Thyroid gland (tissue), 4 donors: Measurements from ENCODE around the gene SRRM3. TPM values are rescaled to one million over a fixed set of nuclear protein-coding genes. Genes with fewer than 3 reads are reported as not detected.

Experiments used
- DNase-seq, 2 donors: peaks; one replicate each; pipeline ENCODE4 v3.0.0-alpha.2; 2019
- H3K27ac ChIP-seq, 3 donors: fragments of 200-600 bp; sonication (generic); 1 replicate in 2 of 3; 2 replicates in 1 of 3; pipeline ENCODE4 v1.5.1; 2016 to 2019; ENCODE audit warnings: mild to moderate bottlenecking in 1 of 3, moderate library complexity in 1 of 3
- H3K27me3 ChIP-seq: fragments of 200-600 bp; sonication (generic); one replicate; pipeline ENCODE4 v1.5.1; 2019
- H3K36me3 ChIP-seq, 2 donors: fragments of 200-600 bp; sonication (generic); one replicate each; pipeline ENCODE4 v1.5.1; 2016 to 2019
- H3K4me1 ChIP-seq, 2 donors: fragments of 200-600 bp; sonication (generic); one replicate each; pipeline ENCODE4 v1.5.1; 2017 to 2019
- H3K4me3 ChIP-seq, 3 donors: fragments of 200-600 bp; sonication (generic); replicated peaks in 1 of 3; 1 replicate in 2 of 3; 2 replicates in 1 of 3; pipeline ENCODE4 v1.5.1; 2016; ENCODE audit warnings: mild to moderate bottlenecking in 1 of 3
- H3K9me3 ChIP-seq: fragments of 200-600 bp; sonication (generic); one replicate; pipeline ENCODE4 v1.5.1; 2017
- CTCF ChIP-seq, 6 experiments: fragments of 200-600 bp in 3 of 6; fragments of 450-650 bp in 3 of 6; sonication (generic) in 3 of 6; IDR thresholded peaks; one replicate each; pipeline ENCODE4 v1.5.1; 2016 to 2019; ENCODE audit warnings: antibody characterized with exemption in 6 of 6, mild to moderate bottlenecking in 2 of 6, inconsistent platforms in 1 of 6, moderate library complexity in 1 of 6
- POLR2A ChIP-seq, 2 donors: fragments of 450-650 bp; IDR thresholded peaks; one replicate each; pipeline ENCODE4 v1.6.1; 2017; ENCODE audit warnings: antibody characterized with exemption in 2 of 2, mild to moderate bottlenecking in 2 of 2, moderate library complexity in 1 of 2
- WGBS, 2 donors: methylation state at CpG; one replicate each; pipeline ENCODE4 v1.1.5; 2017; 5-methylcytosine and 5-hydroxymethylcytosine counted together
- intact Hi-C: fragments of 100-400 bp; cut with DNase I; formaldehyde crosslinking; loops from one replicate; pipeline ENCODE4 v1.15.1; 2023
- total RNA-seq, 4 donors: library from RNA; depleted of rRNA; stranded (reverse); fragments of >200 nt; gene quantifications; one replicate each; pipeline ENCODE4 v1.2.3, GENCODE V29; 2016

SRRM3 gene
- total RNA-seq, 4 donors from 2014 or later = 0.50 to 6.4 (median 2.0) TPM

GRCh38 chr7:76318488-76319353, 117.0 kb downstream of the SRRM3 start:
- Histone ChIP-seq H3K27ac (peak overlapping the region; percentile 95 to 100 (median 99)), H3K27me3 (no peaks in the 10 kb centered on the region), H3K9me3 (no peaks in the 10 kb centered on the region), H3K36me3 (peaks cover 0 to 3% of the 10 kb centered on the region in 2 donors), H3K4me1 (peaks cover 14 to 31% of the 10 kb centered on the region in 2 donors), H3K4me3 (peak overlapping the region; percentile 22 to 74 (median 69))
- DNase-seq = peak; percentile 77 to 80
- WGBS, 2 donors = 6 to 9% methylated on average over 12 to 23 of the region's 25 CpGs
- intact Hi-C loops = loop anchor here (5.0 kb wide), 1 partner anchor 39 kb away; the partner anchor contains the start of gene YWHAG
- TF ChIP-seq CTCF (IDR thresholded peaks at IDR 0.05) (peak in 3 of 6 experiments; percentile 21 to 45 (median 23)), POLR2A (IDR thresholded peaks at IDR 0.05) (no peak)

GRCh38 chr7:76325092-76325491, 123.4 kb downstream of the SRRM3 start:
- H3K9me3 ChIP-seq = no peaks in the 10 kb centered on the region
- intact Hi-C loops = no loop called here
- peaks cover 15 to 21% of the 10 kb centered on the region in 2 donors for H3K36me3 ChIP-seq
- 93 to 95% methylated on average over 11 of the region's 11 CpGs for WGBS, 2 donors
- H3K4me1 ChIP-seq = peaks cover 14 to 19% of the 10 kb centered on the region in 2 donors
- no peak overlapping the region for H3K4me3 ChIP-seq
- H3K27ac ChIP-seq = peak overlapping the region; percentile 20 to 50 (median 38)
- no peak for DNase-seq
- no peak for TF ChIP-seq POLR2A (IDR thresholded peaks at IDR 0.05)
- TF ChIP-seq CTCF (IDR thresholded peaks at IDR 0.05) = no peak
- no peaks in the 10 kb centered on the region for H3K27me3 ChIP-seq

GRCh38 chr7:76325811-76326210, 124.1 kb downstream of the SRRM3 start:
- Histone ChIP-seq H3K9me3 (no peaks in the 10 kb centered on the region), H3K27ac (no peak overlapping the region), H3K4me1 (peaks cover 14 to 19% of the 10 kb centered on the region in 2 donors), H3K36me3 (peaks cover 15 to 21% of the 10 kb centered on the region in 2 donors), H3K4me3 (no peak overlapping the region), H3K27me3 (no peaks in the 10 kb centered on the region)
- TF ChIP-seq POLR2A (IDR thresholded peaks at IDR 0.05) = no peak
- no peak for TF ChIP-seq CTCF (IDR thresholded peaks at IDR 0.05)
- WGBS, 2 donors = 95 to 98% methylated on average over 5 of the region's 5 CpGs
- intact Hi-C loops = no loop called here
- DNase-seq = no peak

- Histone ChIP-seq H3K4me1 (peaks cover 16 to 22% of the 10 kb centered on the region in 2 donors), H3K27ac (no peak overlapping the region), H3K36me3 (peaks cover 15 to 21% of the 10 kb centered on the region in 2 donors), H3K27me3 (no peaks in the 10 kb centered on the region), H3K9me3 (no peaks in the 10 kb centered on the region), H3K4me3 (no peak overlapping the region)
- no peak for DNase-seq
- 77 to 87% methylated on average over 5 of the region's 5 CpGs for WGBS, 2 donors
- TF ChIP-seq POLR2A (IDR thresholded peaks at IDR 0.05) (no peak), CTCF (IDR thresholded peaks at IDR 0.05) (no peak)
- intact Hi-C loops = no loop called here
Measured at GRCh38 chr7:76326646-76327233, 125.0 kb downstream of the SRRM3 start.

- no peak for TF ChIP-seq POLR2A (IDR thresholded peaks at IDR 0.05)
- no peak for TF ChIP-seq CTCF (IDR thresholded peaks at IDR 0.05)
- no peak overlapping the region for H3K4me3 ChIP-seq
- WGBS, 2 donors = 72 to 73% methylated on average over 7 of the region's 7 CpGs
- H3K27me3 ChIP-seq = no peaks in the 10 kb centered on the region
- peaks cover 25 to 29% of the 10 kb centered on the region in 2 donors for H3K4me1 ChIP-seq
- H3K27ac ChIP-seq = no peak overlapping the region
- intact Hi-C loops = no loop called here
- no peak for DNase-seq
- no peaks in the 10 kb centered on the region for H3K9me3 ChIP-seq
- peaks cover 13 to 21% of the 10 kb centered on the region in 2 donors for H3K36me3 ChIP-seq
Measured at GRCh38 chr7:76327610-76328009, 125.9 kb downstream of the SRRM3 start.
